A549 (cell line): ENCODE measurements around the gene PAK1. TPM values are rescaled to one million over a fixed set of nuclear protein-coding genes. Genes with fewer than 3 reads are reported as not detected.

Experiments used
- ATAC-seq, 2 experiments: fragments of 200-7000 bp in 1 of 2; fragments of >200 bp in 1 of 2; cut with Nextera tagmentation in 1 of 2; cut with Tn5 transposase in 1 of 2; 3 replicates each; pipeline versions ENCODE4 v1.8.0 to v1.9.1; 2018 to 2020; ENCODE audit warnings: mild to moderate bottlenecking in 1 of 2, moderate library complexity in 1 of 2
- CTCF ChIA-PET: fragments of 300-600 bp; sonication (Branson Sonifier 250); formaldehyde crosslinking; extraction: SDS; loops from one replicate; lab custom pipeline; 2021; ENCODE audit warnings: antibody characterized with exemption, inconsistent platforms; lab: Yijun Ruan, JAX
- POLR2A ChIA-PET: fragments of 350-600 bp; formaldehyde crosslinking; extraction: SDS; loops from one replicate; lab custom pipeline; 2021; ENCODE audit warnings: antibody characterized with exemption, inconsistent platforms; lab: Yijun Ruan, JAX
- DNase-seq, 2 experiments: peaks; one replicate each; pipeline versions ENCODE4 v3.0.0 to v3.0.0-alpha.2; 2011 to 2016; ENCODE audit warnings: low read depth in 1 of 2, low spot score in 1 of 2
- FAIRE-seq: peaks from 2 replicates; lab custom pipeline; 2011; peaks lifted over from hg19 to GRCh38; lab: Jason Lieb, UNC
- H3K27ac ChIP-seq, 2 experiments: fragments of >200 bp; sonication (Bioruptor Twin); formaldehyde crosslinking; 3 replicates each; pipeline ENCODE4 v1.5.1; 2016 to 2017
- H3K4me1 ChIP-seq: fragments of >200 bp; sonication (Bioruptor Twin); formaldehyde crosslinking; 3 replicates; pipeline ENCODE4 v1.6.1; 2016
- H3K4me2 ChIP-seq: fragments of >200 bp; sonication (Bioruptor Twin); formaldehyde crosslinking; 3 replicates; pipeline ENCODE4 v1.6.1; 2016
- H3K4me3 ChIP-seq: fragments of >200 bp; sonication (Bioruptor Twin); formaldehyde crosslinking; 3 replicates; pipeline ENCODE4 v1.5.1; 2016
- H3K9me3 ChIP-seq: fragments of >200 bp; sonication (Bioruptor Twin); formaldehyde crosslinking; 3 replicates; pipeline ENCODE4 v1.6.1; 2016
- ATOH8 ChIP-seq: fragments of 250-450 bp; sonication (Bioruptor Pico); IDR thresholded peaks from 2 replicates; pipeline ENCODE4 v1.5.0; 2020; ENCODE audit warnings: low read depth, mild to moderate bottlenecking, moderate library complexity
- BCL3 ChIP-seq: fragments of >200 bp; sonication (Bioruptor Twin); formaldehyde crosslinking; IDR thresholded peaks from 3 replicates; pipeline ENCODE4 v1.6.1; 2016
- BHLHE40 ChIP-seq: IDR thresholded peaks from 2 replicates; pipeline ENCODE4 v1.6.1; 2012; ENCODE audit warnings: low read depth, low read length, inconsistent platforms
- CBX2 ChIP-seq: fragments of 200-600 bp; sonication (generic); IDR thresholded peaks from 2 replicates; pipeline ENCODE4 v1.6.1; 2016; ENCODE audit warnings: low read depth, mild to moderate bottlenecking, borderline replicate concordance
- CEBPB ChIP-seq, 2 experiments: fragments of >200 bp in 1 of 2; sonication (Bioruptor Twin) in 1 of 2; formaldehyde crosslinking in 1 of 2; IDR thresholded peaks; 2 replicates each; pipeline ENCODE4 v1.6.1; 2012 to 2016
- CHD2 ChIP-seq: fragments of 150-350 bp; IDR thresholded peaks from 2 replicates; pipeline ENCODE4 v1.6.1; 2014; ENCODE audit warnings: low read length; ENCODE audit not compliant: partially characterized antibody
- EHMT2 ChIP-seq: fragments of 200-600 bp; sonication (generic); IDR thresholded peaks from 2 replicates; pipeline ENCODE4 v1.6.1; 2016; ENCODE audit warnings: antibody characterized with exemption, low read depth, mild to moderate bottlenecking, moderate library complexity
- EP300 ChIP-seq, 2 experiments: fragments of >200 bp; sonication (Bioruptor Twin); formaldehyde crosslinking; IDR thresholded peaks; 2 replicates in 1 of 2; 3 replicates in 1 of 2; pipeline ENCODE4 v1.6.1; 2016 to 2017
- ESRRA ChIP-seq: fragments of 150-350 bp; IDR thresholded peaks from 2 replicates; pipeline ENCODE4 v1.6.1; 2014; ENCODE audit warnings: mild to moderate bottlenecking, low read length, borderline replicate concordance
- FOSB ChIP-seq: fragments of 250-450 bp; sonication (Bioruptor Pico); IDR thresholded peaks from 2 replicates; pipeline ENCODE4 v1.5.0; 2020; ENCODE audit warnings: mild to moderate bottlenecking, moderate library complexity
- FOXS1 ChIP-seq: fragments of 250-450 bp; sonication (Bioruptor Pico); IDR thresholded peaks from 2 replicates; pipeline ENCODE4 v1.5.0; 2020; ENCODE audit warnings: mild to moderate bottlenecking, moderate library complexity
- GATA3 ChIP-seq: IDR thresholded peaks from 2 replicates; pipeline ENCODE4 v1.6.1; 2012; ENCODE audit warnings: borderline replicate concordance
- HDAC2 ChIP-seq: fragments of 200-600 bp; sonication (generic); IDR thresholded peaks from 2 replicates; pipeline ENCODE4 v1.6.1; 2016
- HOXA7 ChIP-seq: fragments of 250-450 bp; sonication (Bioruptor Pico); IDR thresholded peaks from 2 replicates; pipeline ENCODE4 v1.5.0; 2020; ENCODE audit warnings: mild to moderate bottlenecking, moderate library complexity
- HOXB13 ChIP-seq: fragments of 250-450 bp; sonication (Bioruptor Pico); IDR thresholded peaks from 2 replicates; pipeline ENCODE4 v1.5.0; 2020; ENCODE audit warnings: low read depth, mild to moderate bottlenecking, moderate library complexity
- HOXB5 ChIP-seq: fragments of 250-450 bp; sonication (Bioruptor Pico); IDR thresholded peaks from 2 replicates; pipeline ENCODE4 v1.5.0; 2020; ENCODE audit warnings: mild to moderate bottlenecking, moderate library complexity
- JUNB ChIP-seq: fragments of >200 bp; sonication (Bioruptor Twin); formaldehyde crosslinking; IDR thresholded peaks from 2 replicates; pipeline ENCODE4 v1.6.1; 2016
- KDM1A ChIP-seq: fragments of 200-600 bp; sonication (generic); IDR thresholded peaks from 2 replicates; pipeline ENCODE4 v1.6.1; 2016; ENCODE audit warnings: low read depth, mild to moderate bottlenecking
- MAFK ChIP-seq: fragments of 450-650 bp; IDR thresholded peaks from 2 replicates; pipeline ENCODE4 v1.6.1; 2014; ENCODE audit not compliant: partially characterized antibody
- MYC ChIP-seq: IDR thresholded peaks from 2 replicates; pipeline ENCODE4 v1.6.1; 2012; ENCODE audit warnings: mild to moderate bottlenecking, inconsistent platforms, low read length, improper control_type of control experiment, borderline replicate concordance
- NFE2L2 ChIP-seq: fragments of 150-350 bp; conservative IDR thresholded peaks from 2 replicates; pipeline ENCODE4 v1.6.1; 2014; ENCODE audit warnings: low read length
- NR3C1 ChIP-seq: fragments of >200 bp; sonication (Bioruptor Twin); formaldehyde crosslinking; IDR thresholded peaks from 3 replicates; pipeline ENCODE4 v1.6.1; 2017
- POLR2A ChIP-seq: IDR thresholded peaks from 2 replicates; pipeline ENCODE4 v1.6.1; 2012; ENCODE audit warnings: mild to moderate bottlenecking, low read length
- RAD21 ChIP-seq, 2 experiments: fragments of >200 bp in 1 of 2; sonication (Bioruptor Twin) in 1 of 2; formaldehyde crosslinking in 1 of 2; IDR thresholded peaks in 1 of 2; conservative IDR thresholded peaks in 1 of 2; 2 replicates in 1 of 2; 3 replicates in 1 of 2; pipeline ENCODE4 v1.6.1; 2012 to 2018; ENCODE audit warnings: inconsistent platforms in 1 of 2
- RCOR1 ChIP-seq: fragments of 150-350 bp; IDR thresholded peaks from 2 replicates; pipeline ENCODE4 v1.6.1; 2014; ENCODE audit warnings: antibody characterized with exemption, low read length, low read depth
- RFX5 ChIP-seq: fragments of 450-650 bp; IDR thresholded peaks from 2 replicates; pipeline ENCODE4 v1.7.1; 2014; ENCODE audit warnings: antibody characterized with exemption, mild to moderate bottlenecking, moderate library complexity
- RNF2 ChIP-seq: fragments of 200-600 bp; sonication (generic); IDR thresholded peaks from 2 replicates; pipeline ENCODE4 v1.6.1; 2016; ENCODE audit warnings: low read depth, mild to moderate bottlenecking, antibody characterized with exemption, moderate library complexity, borderline replicate concordance
- SMC3 ChIP-seq: fragments of >200 bp; sonication (Bioruptor Twin); formaldehyde crosslinking; IDR thresholded peaks from 3 replicates; pipeline ENCODE4 v1.6.1; 2018; ENCODE audit warnings: inconsistent platforms
- SREBF2 ChIP-seq: fragments of 450-650 bp; IDR thresholded peaks from 2 replicates; pipeline ENCODE4 v1.6.1; 2014; ENCODE audit warnings: mild to moderate bottlenecking, moderate library complexity
- TP53 ChIP-seq: fragments of 250-450 bp; sonication (Bioruptor Pico); IDR thresholded peaks from 2 replicates; pipeline ENCODE4 v1.5.0; 2021; ENCODE audit warnings: mild to moderate bottlenecking, moderate library complexity
- ZFP36 ChIP-seq: fragments of 450-650 bp; IDR thresholded peaks from 2 replicates; pipeline ENCODE4 v1.6.1; 2014; ENCODE audit warnings: borderline replicate concordance; ENCODE audit not compliant: partially characterized antibody
- ZNF302 ChIP-seq: fragments of 250-450 bp; sonication (Bioruptor Pico); IDR thresholded peaks from 2 replicates; pipeline ENCODE4 v1.9.0; 2021; ENCODE audit warnings: inconsistent platforms, mild to moderate bottlenecking, moderate library complexity
- WGBS: methylation state at CpG from one replicate; pipeline ENCODE4 v1.1.6; 2017; ENCODE audit errors: missing lambda C conversion rate; 5-methylcytosine and 5-hydroxymethylcytosine counted together
- polyA plus RNA-seq, 4 experiments: library from polyadenylated mRNA; depleted of rRNA in 3 of 4; stranded (reverse); fragments of >200 nt; fragmentation: RNase III in 1 of 4; extraction: RNeasy Plus Mini Kit Qiagen cat#74134 plus additional on column Dnase treatment in 1 of 4; gene quantifications; 2 replicates in 3 of 4; 3 replicates in 1 of 4; pipeline ENCODE4 v1.2.3, GENCODE V29; 2011 to 2017
- TF ChIP-seq, protein P1 (sequence below): fragments of >200 bp; sonication (Bioruptor Twin); formaldehyde crosslinking; IDR thresholded peaks from 2 replicates; pipeline ENCODE4 v1.6.1; 2016

The PAK1 gene
- polyA plus RNA-seq, 2 of the 4 experiments (the other 2 are of a cell fraction) = 20.6 to 60.7 TPM

GRCh38 chr11:77436506-77436905 is 37.4 kb downstream of the PAK1 start:
- ChIA-PET POLR2A (no interaction called here), CTCF (interaction anchor here (1.0 to 1.6 kb wide), 2 partner anchors 66 to 112 kb away, joined by 3 to 4 read pairs; no protein-coding TSS in a partner anchor)
- no peak overlapping the region for H3K27ac ChIP-seq
- DNase-seq (no peak), ATAC-seq (no peak), FAIRE-seq (no peak)
- 53% methylated on average over 1 of the region's 1 CpG for WGBS
- no peaks in the 10 kb centered on the region for H3K4me1 ChIP-seq
- H3K4me2 ChIP-seq = no peak overlapping the region
- TF ChIP-seq TP53 (CRISPR knock-in tag) = no peak
- TF ChIP-seq EHMT2 = no peak
- TF ChIP-seq ZFP36 = no peak
- H3K9me3 ChIP-seq = no peaks in the 10 kb centered on the region
- no peak overlapping the region for H3K4me3 ChIP-seq

GRCh38 chr11:77435972-77436371 is 37.9 kb downstream of the PAK1 start:
- no peak for ATAC-seq
- TF ChIP-seq EP300 (IDR thresholded peaks at IDR 0.05) (no peak), HDAC2 (no peak), ATOH8 (CRISPR knock-in tag) (no peak), ESRRA (no peak), ZNF302 (no peak), FOXS1 (CRISPR knock-in tag) (no peak), GATA3 (no peak), HOXB13 (CRISPR knock-in tag) (no peak)
- TF ChIP-seq, all 56 proteins: peak for 0
- ChIA-PET POLR2A (no interaction called here), CTCF (interaction anchor here (1.0 to 1.6 kb wide), 2 partner anchors 66 to 112 kb away, joined by 3 to 4 read pairs; no protein-coding TSS in a partner anchor)
- Histone ChIP-seq H3K9me3 (no peaks in the 10 kb centered on the region), H3K4me1 (no peaks in the 10 kb centered on the region), H3K27ac (no peak overlapping the region), H3K4me3 (no peak overlapping the region), H3K4me2 (no peak overlapping the region)
- no peak for FAIRE-seq
- no peak for DNase-seq
- 88% methylated on average over 2 of the region's 2 CpGs for WGBS

DNA sequence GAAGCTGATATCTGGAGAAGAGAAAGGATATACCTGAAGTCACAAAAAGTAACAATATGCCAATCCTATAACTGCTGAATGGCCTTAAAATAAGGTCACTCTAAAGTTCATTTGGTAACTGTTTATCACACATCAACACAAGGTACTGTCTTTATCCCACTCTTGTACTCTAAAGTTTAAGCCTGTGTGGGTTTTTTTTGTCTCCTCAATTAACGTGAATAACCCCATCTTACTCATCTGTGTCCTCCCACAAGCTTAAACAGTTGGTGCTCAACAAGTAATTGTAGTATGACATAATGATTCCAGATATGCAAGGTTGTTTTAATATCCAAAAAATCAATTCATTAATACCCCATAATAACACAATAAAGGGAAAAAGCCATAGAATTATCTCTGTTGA is 42.1 kb downstream of the PAK1 start:
- Histone ChIP-seq H3K4me3 (no peak overlapping the region), H3K4me1 (no peaks in the 10 kb centered on the region), H3K4me2 (no peak overlapping the region), H3K27ac (no peak overlapping the region), H3K9me3 (no peaks in the 10 kb centered on the region)
- no peak for DNase-seq
- FAIRE-seq = no peak
- POLR2A ChIA-PET = no interaction called here
- no peak for TF ChIP-seq FOSB (CRISPR knock-in tag)
- TF ChIP-seq JUNB = no peak
- no peak for TF ChIP-seq BCL3
- TF ChIP-seq MYC = no peak
- no peak for TF ChIP-seq NR3C1
- no peak for TF ChIP-seq NFE2L2
- no peak for TF ChIP-seq GATA3
- no peak for TF ChIP-seq ZFP36
- TF ChIP-seq CBX2 = no peak
- TF ChIP-seq, protein P1, sequence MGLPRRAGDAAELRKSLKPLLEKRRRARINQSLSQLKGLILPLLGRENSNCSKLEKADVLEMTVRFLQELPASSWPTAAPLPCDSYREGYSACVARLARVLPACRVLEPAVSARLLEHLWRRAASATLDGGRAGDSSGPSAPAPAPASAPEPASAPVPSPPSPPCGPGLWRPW = no peak
- CTCF ChIA-PET = interaction anchor here (0.8 to 1.0 kb wide), 3 partner anchors 9 to 25 kb away, joined by 3 read pairs; no protein-coding TSS in a partner anchor
- 21% methylated on average over 1 of the region's 1 CpG for WGBS
- ATAC-seq = no peak

DNA sequence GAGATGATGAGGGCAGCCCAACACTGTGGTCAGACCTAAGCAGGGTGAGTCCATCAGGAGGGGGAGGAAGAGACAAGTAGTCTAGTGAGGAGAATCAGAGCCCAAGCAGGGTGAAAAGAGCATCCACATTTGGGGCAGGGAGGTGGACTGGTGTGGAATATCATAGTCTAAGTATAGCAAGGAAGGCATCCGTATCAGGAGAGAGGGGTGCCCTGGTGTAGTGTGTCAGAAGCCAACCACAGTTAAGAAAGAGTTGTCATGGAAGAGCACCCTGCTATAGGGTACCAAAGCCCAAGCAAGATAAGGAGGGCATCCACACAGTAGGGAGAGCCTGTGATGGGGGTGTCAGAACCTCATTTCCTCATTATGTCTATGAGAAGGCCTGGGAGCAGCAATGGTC is 45.3 kb downstream of the PAK1 start:
- 91% methylated on average over 1 of the region's 1 CpG for WGBS
- FAIRE-seq = no peak
- no peak overlapping the region for H3K4me3 ChIP-seq
- TF ChIP-seq RFX5 = no peak
- TF ChIP-seq HOXB5 (CRISPR knock-in tag) = no peak
- no peak for TF ChIP-seq BHLHE40
- TF ChIP-seq MAFK = no peak
- TF ChIP-seq GATA3 = no peak
- no peak for TF ChIP-seq TP53 (CRISPR knock-in tag)
- TF ChIP-seq POLR2A = no peak
- TF ChIP-seq FOXS1 (CRISPR knock-in tag) = no peak
- TF ChIP-seq RNF2 = no peak
- TF ChIP-seq CBX2 = no peak
- TF ChIP-seq RAD21 (conservative IDR thresholded peaks at IDR 0.05 in 1 of 2, IDR thresholded peaks at IDR 0.05 in 1 of 2) = no peak
- TF ChIP-seq ESRRA = no peak
- no peak for TF ChIP-seq CEBPB (IDR thresholded peaks at IDR 0.05)
- TF ChIP-seq CHD2 = no peak
- no peak for TF ChIP-seq SMC3
- no peak for TF ChIP-seq HOXA7 (CRISPR knock-in tag)
- no peak for TF ChIP-seq RCOR1
- TF ChIP-seq JUNB = no peak
- TF ChIP-seq KDM1A = no peak
- TF ChIP-seq SREBF2 = no peak
- TF ChIP-seq, all 56 proteins: peak for 0
- no peak for ATAC-seq
- H3K9me3 ChIP-seq = no peaks in the 10 kb centered on the region
- CTCF ChIA-PET = no interaction called here
- H3K4me1 ChIP-seq = no peaks in the 10 kb centered on the region
- H3K27ac ChIP-seq = no peak overlapping the region
- no peak overlapping the region for H3K4me2 ChIP-seq
- DNase-seq = no peak
- POLR2A ChIA-PET = no interaction called here
